GM12875 (cell line): ENCODE results near the gene CORO1C.

Experiments
- H3K4me3 ChIP-seq: one replicate; pipeline ENCODE4 v1.5.1; 2011; ENCODE audit warnings: low read depth, low read length, control low read depth
- CTCF ChIP-seq: IDR thresholded peaks from 2 replicates; pipeline ENCODE4 v1.5.1; 2011; ENCODE audit warnings: low read depth, mild to moderate bottlenecking, control low read depth, inconsistent platforms, low read length, moderate library complexity, borderline replicate concordance; ENCODE audit not compliant: insufficient read depth

CORO1C gene

GRCh38 chr12:108599948-108600701, 131.2 kb downstream of the CORO1C start:
- no peak for TF ChIP-seq CTCF
- no peak overlapping the region for H3K4me3 ChIP-seq

- no peak overlapping the region for H3K4me3 ChIP-seq
- no peak for TF ChIP-seq CTCF
Observed at GRCh38 chr12:108599541-108599940, 131.8 kb downstream of the CORO1C start.

- no peak for TF ChIP-seq CTCF
- H3K4me3 ChIP-seq: no peak overlapping the region
Observed at GRCh38 chr12:108598553-108599250, 132.6 kb downstream of the CORO1C start.

- TF ChIP-seq CTCF: no peak
- H3K4me3 ChIP-seq: no peak within 1 kb of the TSS
Observed at GRCh38 chr12:108597559-108598471, 133.5 kb downstream of the CORO1C start, which contains the start of gene TMEM119. Gene TMEM119 (minus strand): TSS chr12:108598084. CDS start chr12:108592383, 5,701 bp downstream.

GRCh38 chr12:108596854-108597558, 134.3 kb downstream of the CORO1C start:
- H3K4me3 ChIP-seq: no peak overlapping the region
- no peak for TF ChIP-seq CTCF

- no peak overlapping the region for H3K4me3 ChIP-seq
- no peak for TF ChIP-seq CTCF
Observed at GRCh38 chr12:108595711-108596647, 135.3 kb downstream of the CORO1C start.
